Hepatocyte (in vitro differentiated cells): Measurements from ENCODE around the gene PLEKHA5. TPM values are rescaled to one million over a fixed set of nuclear protein-coding genes. Genes with fewer than 3 reads are reported as not detected.

Experiments used
- DNase-seq: peaks from one replicate; pipeline ENCODE4 v3.0.0-alpha.2; 2016; ENCODE audit warnings: low spot score
- H2AFZ ChIP-seq: fragments of 200-600 bp; sonication (generic); 2 replicates; pipeline ENCODE4 v1.6.0; 2016; ENCODE audit warnings: antibody characterized with exemption, mild to moderate bottlenecking
- H3K27ac ChIP-seq: fragments of 200-600 bp; sonication (generic); 2 replicates; pipeline ENCODE4 v1.5.1; 2016; ENCODE audit warnings: mild to moderate bottlenecking
- H3K27me3 ChIP-seq: fragments of 200-600 bp; sonication (generic); 2 replicates; pipeline ENCODE4 v1.6.1; 2016
- H3K36me3 ChIP-seq: fragments of 200-600 bp; sonication (generic); replicated peaks from 2 replicates; pipeline ENCODE4 v1.5.1; 2016; ENCODE audit warnings: low read depth; ENCODE audit not compliant: insufficient read depth
- H3K4me1 ChIP-seq: fragments of 200-600 bp; sonication (generic); 2 replicates; pipeline ENCODE4 v1.5.1; 2016; ENCODE audit warnings: mild to moderate bottlenecking, moderate library complexity; ENCODE audit not compliant: insufficient read depth
- H3K4me2 ChIP-seq: fragments of 200-600 bp; sonication (generic); 2 replicates; pipeline ENCODE4 v1.6.0; 2016
- H3K4me3 ChIP-seq: fragments of 200-600 bp; sonication (generic); 2 replicates; pipeline ENCODE4 v1.5.1; 2016; ENCODE audit warnings: mild to moderate bottlenecking
- H3K79me2 ChIP-seq: fragments of 200-600 bp; sonication (generic); 2 replicates; pipeline ENCODE4 v1.6.0; 2017; ENCODE audit warnings: mild to moderate bottlenecking
- H3K9me2 ChIP-seq: fragments of 200-600 bp; sonication (generic); replicated peaks from 2 replicates; pipeline ENCODE4 v1.6.0; 2017; ENCODE audit warnings: mild to moderate bottlenecking; ENCODE audit not compliant: insufficient read depth
- H3K9me3 ChIP-seq: fragments of 200-600 bp; sonication (generic); 2 replicates; pipeline ENCODE4 v1.5.1; 2016; ENCODE audit warnings: low read depth, mild to moderate bottlenecking
- H4K20me1 ChIP-seq: fragments of 200-600 bp; sonication (generic); 2 replicates; pipeline ENCODE4 v1.6.0; 2016; ENCODE audit warnings: mild to moderate bottlenecking; ENCODE audit not compliant: insufficient read depth, poor library complexity, severe bottlenecking
- CTCF ChIP-seq: fragments of 200-600 bp; sonication (generic); IDR thresholded peaks from 2 replicates; pipeline ENCODE4 v1.5.1; 2016; ENCODE audit warnings: antibody characterized with exemption, mild to moderate bottlenecking; ENCODE audit not compliant: poor library complexity
- EZH2 ChIP-seq: fragments of 200-600 bp; sonication (generic); IDR thresholded peaks from 2 replicates; pipeline ENCODE4 v1.6.1; 2016; ENCODE audit warnings: antibody characterized with exemption, mild to moderate bottlenecking, borderline replicate concordance
- EZH2phosphoT487 ChIP-seq: fragments of 200-600 bp; sonication (generic); IDR thresholded peaks from one replicate; pipeline ENCODE4 v1.6.1; 2018; ENCODE audit warnings: antibody characterized with exemption, mild to moderate bottlenecking, low read depth, moderate library complexity; ENCODE audit not compliant: unreplicated experiment, severe bottlenecking
- WGBS: methylation state at CpG from one replicate; pipeline ENCODE4 v1.1.6; 2016; ENCODE audit warnings: low lambda C conversion rate; ENCODE audit errors: missing lambda C conversion rate; 5-methylcytosine and 5-hydroxymethylcytosine counted together
- polyA plus RNA-seq: library from polyadenylated mRNA; unstranded; fragments of >200 nt; fragmentation: Nextera tagmentation; extraction: Ambion mirVana; gene quantifications from 2 replicates; pipeline ENCODE4 v1.2.1, GENCODE V29; 2016
- total RNA-seq: library from RNA; depleted of rRNA; stranded (reverse); fragments of >200 nt; gene quantifications from 2 replicates; pipeline ENCODE4 v1.2.3, GENCODE V29; 2014

Gene PLEKHA5
- total and polyA plus RNA-seq, 2 experiments from 2014 or later = 32.2 to 39.6 TPM

GRCh38 chr12:19214020-19214419 is 84.5 kb downstream of the PLEKHA5 start:
- Histone ChIP-seq H3K4me1 (no peaks in the 10 kb centered on the region), H3K27me3 (no peaks in the 10 kb centered on the region), H3K4me3 (no peak overlapping the region), H3K27ac (no peak overlapping the region), H3K9me3 (no peaks in the 10 kb centered on the region), H3K79me2 (peaks cover 80% of the 10 kb centered on the region), H4K20me1 (peaks cover 4% of the 10 kb centered on the region), H3K36me3 (no peaks in the 10 kb centered on the region), H3K4me2 (no peak overlapping the region), H3K9me2 (no peaks in the 10 kb centered on the region), H2AFZ (no peak overlapping the region)
- 80% methylated on average over 1 of the region's 1 CpG for WGBS
- TF ChIP-seq EZH2phosphoT487 (no peak), CTCF (no peak), EZH2 (no peak)
- DNase-seq = no peak

GRCh38 chr12:19215115-19215514 is 85.6 kb downstream of the PLEKHA5 start:
- no peaks in the 10 kb centered on the region for H3K9me2 ChIP-seq
- no peaks in the 10 kb centered on the region for H3K27me3 ChIP-seq
- 71% methylated on average over 3 of the region's 3 CpGs for WGBS
- H3K27ac ChIP-seq = no peak overlapping the region
- no peaks in the 10 kb centered on the region for H3K9me3 ChIP-seq
- no peaks in the 10 kb centered on the region for H3K36me3 ChIP-seq
- H3K4me3 ChIP-seq = no peak overlapping the region
- H3K4me2 ChIP-seq = no peak overlapping the region
- peaks cover 88% of the 10 kb centered on the region for H3K79me2 ChIP-seq
- DNase-seq = no peak
- H2AFZ ChIP-seq = no peak overlapping the region
- TF ChIP-seq EZH2phosphoT487 = no peak
- no peak for TF ChIP-seq EZH2
- TF ChIP-seq CTCF = no peak
- H4K20me1 ChIP-seq = peaks cover 4% of the 10 kb centered on the region
- no peaks in the 10 kb centered on the region for H3K4me1 ChIP-seq

GRCh38 chr12:19217446-19217845 is 87.9 kb downstream of the PLEKHA5 start:
- TF ChIP-seq CTCF (no peak), EZH2phosphoT487 (no peak), EZH2 (no peak)
- Histone ChIP-seq H3K27ac (no peak overlapping the region), H4K20me1 (peaks cover 4% of the 10 kb centered on the region), H3K9me3 (no peaks in the 10 kb centered on the region), H3K4me1 (no peaks in the 10 kb centered on the region), H3K27me3 (no peaks in the 10 kb centered on the region), H3K9me2 (no peaks in the 10 kb centered on the region), H3K4me2 (no peak overlapping the region), H3K4me3 (no peak overlapping the region), H2AFZ (no peak overlapping the region), H3K79me2 (peaks cover 81% of the 10 kb centered on the region), H3K36me3 (no peaks in the 10 kb centered on the region)
- WGBS = 88% methylated on average over 3 of the region's 3 CpGs
- DNase-seq = no peak

- H3K4me3 ChIP-seq = no peak overlapping the region
- H3K36me3 ChIP-seq = no peaks in the 10 kb centered on the region
- no peak overlapping the region for H3K4me2 ChIP-seq
- no peaks in the 10 kb centered on the region for H3K4me1 ChIP-seq
- no peak overlapping the region for H3K27ac ChIP-seq
- no peaks in the 10 kb centered on the region for H4K20me1 ChIP-seq
- H3K79me2 ChIP-seq = peaks cover 83% of the 10 kb centered on the region
- WGBS = 90% methylated on average over 3 of the region's 3 CpGs
- H3K27me3 ChIP-seq = no peaks in the 10 kb centered on the region
- H2AFZ ChIP-seq = no peak overlapping the region
- no peaks in the 10 kb centered on the region for H3K9me2 ChIP-seq
- no peaks in the 10 kb centered on the region for H3K9me3 ChIP-seq
- TF ChIP-seq EZH2 = no peak
- TF ChIP-seq CTCF = no peak
- no peak for TF ChIP-seq EZH2phosphoT487
- no peak for DNase-seq
These were observed 90.7 kb downstream of the PLEKHA5 start for GRCh38 chr12:19220205-19220604.
